SU-DHL-6 (cell line): ENCODE measurements around the gene PALMD.

Source experiments
- CTCF ChIP-seq: fragments of 200-600 bp; sonication (generic); IDR thresholded peaks from one replicate; pipeline ENCODE4 v1.5.1; 2017; ENCODE audit warnings: antibody characterized with exemption, mild to moderate bottlenecking, low read length, moderate library complexity; ENCODE audit not compliant: insufficient read depth, poor library complexity, severe bottlenecking
- EZH2phosphoT487 ChIP-seq: fragments of 200-600 bp; sonication (generic), shearing (Covaris generic); conservative IDR thresholded peaks from 2 replicates; pipeline ENCODE4 v1.6.1; 2018; ENCODE audit warnings: mild to moderate bottlenecking, antibody characterized with exemption, low read length, moderate library complexity, mixed read lengths

GRCh38 chr1:99675994-99676393, 30.1 kb downstream of the PALMD start:
- TF ChIP-seq CTCF (no peak), EZH2phosphoT487 (no peak)
